Measurements from ENCODE around the gene IDI1.

IDI1 gene

GRCh38 chr10:1035201-1035600 lies 13.7 kb downstream of the IDI1 start:
- no peaks in the 10 kb centered on the region for H3K9me2 ChIP-seq (replicated peaks; ENCODE audit: low read depth, low read length)
- peaks cover 31% of the 10 kb centered on the region; the same call in 1 of the 2 replicates for H3K36me3 ChIP-seq (ENCODE audit: insufficient read depth, low read length)
- no peak overlapping the region for H3K4me2 ChIP-seq (ENCODE audit: low read depth, low read length, poor library complexity, severe bottlenecking)
- TF ChIP-seq CTCF (conservative IDR thresholded peaks at IDR 0.05; ENCODE audit: low read length) (no peak), EZH2phosphoT487 (IDR thresholded peaks at IDR 0.05; ENCODE audit: borderline replicate concordance) (no peak)
- peaks cover 2% of the 10 kb centered on the region for H3K4me1 ChIP-seq (ENCODE audit: insufficient read depth, low read length, poor library complexity, severe bottlenecking)
- H4K20me1 ChIP-seq (ENCODE audit: insufficient read depth, low read length, poor library complexity, severe bottlenecking) = peaks cover 12% of the 10 kb centered on the region
- H3K9me3 ChIP-seq (ENCODE audit: insufficient read depth, low read depth, low read length) = no peaks in the 10 kb centered on the region
- no peaks in the 10 kb centered on the region for H3K27me3 ChIP-seq (ENCODE audit: insufficient read depth, low read length, poor library complexity, severe bottlenecking)
- no peak overlapping the region for H3K4me3 ChIP-seq (ENCODE audit: low read length, poor library complexity, severe bottlenecking)
- no peak overlapping the region for H3K9ac ChIP-seq (ENCODE audit: low read depth, low read length, poor library complexity, severe bottlenecking)
- peaks cover 12% of the 10 kb centered on the region for H3K79me2 ChIP-seq (ENCODE audit: insufficient read depth, low read length)
- no peak overlapping the region for H2AFZ ChIP-seq (ENCODE audit: low read length)
- H3F3A ChIP-seq (ENCODE audit: low read depth) = 0 out of 2 replicates have a peak, but pooled peaks cover 8% of the 10 kb centered on the region

GRCh38 chr10:1034758-1035157 lies 14.2 kb downstream of the IDI1 start:
- no peaks in the 10 kb centered on the region for H3K27me3 ChIP-seq (ENCODE audit: insufficient read depth, low read length, poor library complexity, severe bottlenecking)
- peaks cover 27% of the 10 kb centered on the region; the same call in 1 of the 2 replicates for H3K36me3 ChIP-seq (ENCODE audit: insufficient read depth, low read length)
- TF ChIP-seq CTCF (conservative IDR thresholded peaks at IDR 0.05; ENCODE audit: low read length) (no peak), EZH2phosphoT487 (IDR thresholded peaks at IDR 0.05; ENCODE audit: borderline replicate concordance) (no peak)
- H3K4me3 ChIP-seq (ENCODE audit: low read length, poor library complexity, severe bottlenecking) = no peak overlapping the region
- H2AFZ ChIP-seq (ENCODE audit: low read length) = no peak overlapping the region
- H3K4me1 ChIP-seq (ENCODE audit: insufficient read depth, low read length, poor library complexity, severe bottlenecking) = no peaks in the 10 kb centered on the region
- H4K20me1 ChIP-seq (ENCODE audit: insufficient read depth, low read length, poor library complexity, severe bottlenecking) = peaks cover 7% of the 10 kb centered on the region
- no peaks in the 10 kb centered on the region for H3K9me2 ChIP-seq (replicated peaks; ENCODE audit: low read depth, low read length)
- H3K9ac ChIP-seq (ENCODE audit: low read depth, low read length, poor library complexity, severe bottlenecking) = no peak overlapping the region
- H3K4me2 ChIP-seq (ENCODE audit: low read depth, low read length, poor library complexity, severe bottlenecking) = no peak overlapping the region
- H3K79me2 ChIP-seq (ENCODE audit: insufficient read depth, low read length) = peaks cover 7% of the 10 kb centered on the region
- no peaks in the 10 kb centered on the region for H3K9me3 ChIP-seq (ENCODE audit: insufficient read depth, low read depth, low read length)
- H3F3A ChIP-seq (ENCODE audit: low read depth) = 0 out of 2 replicates have a peak, but pooled peaks cover 7% of the 10 kb centered on the region

DNA sequence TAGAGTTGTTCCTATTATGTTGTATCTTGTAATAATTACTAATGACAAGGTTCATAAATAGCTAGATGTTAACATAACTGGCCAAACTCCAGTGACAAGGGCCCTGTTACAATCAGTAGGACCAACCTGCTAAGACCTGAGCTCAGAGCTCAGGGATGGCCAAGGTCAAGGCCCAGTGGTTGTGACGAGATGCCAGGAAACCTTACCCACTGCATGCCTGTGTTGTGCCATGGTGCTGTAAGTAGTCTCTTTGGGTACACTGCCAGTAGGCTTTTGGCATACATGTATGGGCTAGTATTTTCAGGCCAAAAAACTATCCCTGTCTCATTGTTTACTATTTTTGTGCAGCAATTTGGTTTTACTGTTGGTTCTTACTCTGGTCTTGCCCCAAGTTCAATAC lies 15.3 kb downstream of the IDI1 start:
- Histone ChIP-seq H3K9ac (ENCODE audit: low read depth, low read length, poor library complexity, severe bottlenecking) (no peak overlapping the region), H3K9me2 (replicated peaks; ENCODE audit: low read depth, low read length) (no peaks in the 10 kb centered on the region), H2AFZ (ENCODE audit: low read length) (no peak overlapping the region), H3K79me2 (ENCODE audit: insufficient read depth, low read length) (no peaks in the 10 kb centered on the region), H3K9me3 (ENCODE audit: insufficient read depth, low read depth, low read length) (no peaks in the 10 kb centered on the region), H3K4me3 (ENCODE audit: low read length, poor library complexity, severe bottlenecking) (no peak overlapping the region), H3F3A (ENCODE audit: low read depth) (no peaks in the 10 kb centered on the region), H3K4me2 (ENCODE audit: low read depth, low read length, poor library complexity, severe bottlenecking) (no peak overlapping the region), H3K36me3 (ENCODE audit: insufficient read depth, low read length) (peaks cover 18% of the 10 kb centered on the region; the same call in 1 of the 2 replicates), H3K4me1 (ENCODE audit: insufficient read depth, low read length, poor library complexity, severe bottlenecking) (no peaks in the 10 kb centered on the region), H4K20me1 (ENCODE audit: insufficient read depth, low read length, poor library complexity, severe bottlenecking) (no peaks in the 10 kb centered on the region), H3K27me3 (ENCODE audit: insufficient read depth, low read length, poor library complexity, severe bottlenecking) (no peaks in the 10 kb centered on the region)
- no peak for TF ChIP-seq EZH2phosphoT487 (IDR thresholded peaks at IDR 0.05; ENCODE audit: borderline replicate concordance)
- TF ChIP-seq CTCF (conservative IDR thresholded peaks at IDR 0.05; ENCODE audit: low read length) = no peak

Data from Loucy (cell line).